NCI-H1436 treated with DMSO at 0.1 percent for 48 hours (cell line): ENCODE results near the gene DIP2C.
"Not testable (repeated sequence)": the region's sequence is repeated elsewhere in the genome, so short reads cannot be mapped to it uniquely, and the experiment has no call there.

Experiments
- DNase-seq: peaks from one replicate; lab custom pipeline; 2025; lab: John Stamatoyannopoulos, UW

Gene DIP2C

GRCh38 chr10:693506-693905 is 4.0 kb upstream of the DIP2C start:
- no peak for DNase-seq

GRCh38 chr10:692682-693351 is 3.3 kb upstream of the DIP2C start:
- DNase-seq = no peak

- no peak for DNase-seq
Measured at GRCh38 chr10:691216-691615, 1.7 kb upstream of the DIP2C start.

- no peak for DNase-seq
Measured at GRCh38 chr10:690372-691161, 1.1 kb upstream of the DIP2C start.

DNA sequence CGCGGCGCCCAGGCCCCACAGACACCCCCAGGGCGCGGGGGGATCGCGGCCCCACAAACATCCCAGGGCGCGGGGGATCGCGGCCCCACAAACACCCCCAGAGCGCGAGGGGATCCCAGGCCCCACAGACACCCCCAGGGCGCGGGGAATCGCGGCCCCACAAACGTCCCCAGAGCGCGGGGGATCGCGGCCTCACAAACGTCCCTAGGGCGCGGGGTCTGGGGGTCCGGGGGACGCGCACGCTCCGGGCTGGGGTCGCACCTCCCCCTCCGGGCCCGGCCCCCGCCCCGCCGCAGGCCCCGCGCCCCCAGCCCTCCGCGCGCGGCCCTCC is 382 bp downstream of the DIP2C start:
- no peak for DNase-seq

DNA sequence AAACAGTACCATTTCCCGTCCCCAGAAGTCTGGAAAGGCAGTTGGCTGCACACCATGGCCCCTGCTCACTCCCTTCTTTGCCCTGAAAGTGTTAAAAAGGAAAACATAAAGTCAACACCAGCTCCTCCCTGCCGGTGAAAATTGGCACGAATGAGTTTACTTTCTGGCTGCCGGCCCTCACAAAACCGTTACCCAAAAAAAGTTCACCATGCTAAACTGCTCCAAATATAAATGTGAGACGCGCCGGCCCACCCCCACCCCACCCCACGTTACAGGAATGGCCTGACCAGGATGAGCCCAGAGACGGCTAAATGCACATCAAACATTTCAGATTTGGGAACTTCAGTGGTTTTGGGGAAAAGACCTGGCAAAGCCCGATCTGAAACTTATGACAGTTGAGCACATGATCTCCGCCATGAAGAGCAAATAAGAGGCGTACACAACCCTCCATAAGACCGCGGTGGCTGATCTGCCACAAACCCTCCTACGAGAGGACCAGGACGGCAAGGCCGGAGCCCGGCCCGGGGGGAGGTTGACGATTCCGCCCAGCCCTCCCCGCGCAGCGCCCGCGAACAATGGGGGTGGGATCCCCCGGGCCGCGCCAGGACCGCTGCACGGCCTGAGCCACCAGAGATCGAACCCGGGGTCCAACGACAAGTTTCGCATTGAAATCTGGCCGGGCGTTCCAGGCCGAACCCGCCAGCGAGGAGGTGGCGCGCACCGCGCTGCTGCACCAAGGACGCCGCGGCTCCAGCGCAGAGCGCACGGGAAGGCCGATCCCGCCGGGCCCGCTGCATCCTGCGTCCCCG is 952 bp downstream of the DIP2C start:
- DNase-seq = no peak

- no peak for DNase-seq
Measured at GRCh38 chr10:687583-688311, 1.7 kb downstream of the DIP2C start.

DNA sequence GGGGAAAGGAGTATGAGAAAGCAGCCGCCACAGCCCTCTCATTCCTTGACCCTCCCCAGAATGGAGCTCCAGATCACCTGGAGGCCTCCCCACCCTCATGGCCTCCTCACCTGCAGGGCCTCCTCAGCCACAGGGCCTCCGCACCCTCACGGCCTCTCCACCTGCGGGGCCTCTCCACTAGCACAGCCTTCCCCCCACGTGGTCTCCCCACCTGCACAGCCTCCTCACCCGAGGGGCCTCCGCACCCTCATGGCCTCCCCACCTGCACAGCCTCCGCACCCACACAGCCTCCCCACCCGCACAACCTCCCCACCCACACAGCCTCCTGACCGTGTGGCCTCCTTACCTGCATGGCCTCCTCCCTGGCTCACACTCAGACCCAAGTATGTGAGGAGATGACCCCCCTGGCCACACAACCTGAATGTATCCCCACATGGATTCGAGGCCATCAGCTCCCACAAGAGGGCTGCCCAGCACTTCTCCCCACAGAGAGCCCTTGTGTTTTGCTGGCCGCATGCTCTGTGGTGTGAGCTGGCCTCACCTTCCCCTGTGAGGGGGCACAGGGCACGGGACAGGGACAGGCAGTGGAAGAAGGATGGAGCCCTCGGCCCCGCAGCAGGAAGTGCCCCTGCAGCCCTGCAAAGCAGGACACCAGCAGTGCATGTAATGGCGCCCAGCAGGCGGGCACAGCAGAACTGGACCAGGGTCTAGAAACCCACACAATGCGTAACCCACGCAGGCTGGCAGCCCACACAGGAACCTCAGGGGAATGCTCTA is 3.1 kb downstream of the DIP2C start:
- DNase-seq = no peak

DNA sequence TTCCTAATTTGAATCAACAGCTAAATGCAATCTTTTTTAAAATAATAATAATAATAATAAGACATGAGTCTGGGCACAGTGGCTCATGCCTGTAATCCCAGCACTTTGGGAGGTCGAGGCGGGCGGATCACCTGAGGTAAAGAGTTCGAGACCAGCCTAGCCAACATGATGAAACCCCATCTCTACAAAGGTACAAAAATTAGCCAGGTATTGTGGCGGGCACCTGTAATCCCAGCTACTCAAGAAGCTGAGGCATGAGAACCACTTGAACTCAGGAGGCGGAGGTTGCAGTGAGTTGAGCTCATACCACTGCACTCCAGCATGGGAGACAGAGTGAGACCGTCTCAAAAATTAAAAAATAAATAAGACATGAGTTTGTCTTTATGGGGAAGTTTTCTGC is 3.9 kb downstream of the DIP2C start:
- no peak for DNase-seq

DNA sequence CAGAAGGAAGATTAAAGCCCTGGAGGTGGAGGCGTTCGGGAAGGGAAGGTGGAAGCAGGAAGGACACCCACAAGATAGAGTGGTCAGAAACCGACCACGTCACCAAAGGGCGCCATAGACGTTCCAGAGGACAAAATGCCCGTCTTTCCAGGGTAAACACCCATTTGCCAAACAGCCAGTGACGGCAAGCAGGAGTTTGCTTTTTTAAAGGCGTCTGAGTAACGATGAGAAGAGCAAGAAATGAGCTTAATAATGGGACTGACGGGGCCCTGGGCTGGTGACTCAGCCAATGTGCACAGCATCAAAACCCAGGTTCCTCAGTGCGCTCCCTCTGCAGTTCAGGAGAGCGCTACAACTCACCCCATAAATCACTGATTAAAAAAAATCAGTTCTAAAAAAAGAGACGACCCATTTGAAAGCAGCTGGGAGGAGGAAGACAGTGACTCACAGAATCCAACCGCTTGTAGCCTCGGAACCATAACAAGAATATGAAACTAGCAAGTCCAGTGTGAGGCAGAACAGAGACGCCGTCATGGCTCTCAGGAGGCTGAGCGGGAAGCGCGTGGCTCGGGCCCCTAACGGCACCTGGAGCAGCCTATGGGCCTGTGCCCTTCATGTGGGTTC is 5.9 kb downstream of the DIP2C start:
- no peak for DNase-seq

- no peak for DNase-seq
Measured at GRCh38 chr10:682931-683447, 6.5 kb downstream of the DIP2C start.

- DNase-seq = no peak
Measured at GRCh38 chr10:681670-682318, 7.7 kb downstream of the DIP2C start.

- DNase-seq = no peak
Measured at GRCh38 chr10:680745-681144, 8.7 kb downstream of the DIP2C start.

DNA sequence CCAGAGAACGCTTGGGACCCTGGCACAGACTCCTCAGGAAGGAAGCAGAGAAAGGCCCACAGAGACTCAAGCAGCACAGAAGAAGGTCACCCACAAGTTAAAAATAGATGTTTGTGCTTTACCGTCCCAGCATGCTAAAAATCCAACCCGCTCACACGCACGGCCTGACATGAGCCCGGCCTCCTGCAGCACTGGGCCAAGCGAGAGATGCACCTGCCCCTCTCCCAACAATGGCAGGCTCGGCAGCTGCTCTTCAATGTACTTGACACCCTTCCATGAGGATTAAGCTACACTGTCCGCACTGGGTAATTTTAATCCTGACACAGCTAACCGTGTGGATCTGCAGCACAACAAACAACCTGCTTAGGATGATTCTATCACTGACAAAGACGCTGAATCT is 9.3 kb downstream of the DIP2C start:
- DNase-seq = no peak

DNA sequence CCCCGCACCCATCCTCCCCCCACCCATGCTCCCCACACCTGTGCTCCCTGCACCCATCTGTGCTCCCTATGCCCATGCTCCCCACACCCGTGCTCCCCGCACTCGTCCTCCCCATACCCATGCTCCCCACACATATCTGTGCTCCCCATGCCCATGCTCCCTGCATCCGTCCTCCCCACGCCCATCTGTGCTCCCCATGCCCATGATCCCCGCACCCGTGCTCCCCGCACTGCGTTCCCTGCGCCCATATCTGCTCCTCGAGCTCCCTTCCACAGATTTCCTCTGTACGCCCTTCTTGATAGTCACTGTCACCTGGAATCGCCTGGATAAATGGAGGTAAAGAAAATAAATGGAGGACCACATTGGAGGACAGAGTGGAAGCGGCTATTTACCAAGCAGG is 9.9 kb downstream of the DIP2C start:
- no peak for DNase-seq

GRCh38 chr10:678662-679005 is 10.8 kb downstream of the DIP2C start:
- DNase-seq = not testable (repeated sequence)

- DNase-seq = no peak
Measured at GRCh38 chr10:677750-678661, 11.5 kb downstream of the DIP2C start.

GRCh38 chr10:677038-677437 is 12.4 kb downstream of the DIP2C start:
- no peak for DNase-seq

DNA sequence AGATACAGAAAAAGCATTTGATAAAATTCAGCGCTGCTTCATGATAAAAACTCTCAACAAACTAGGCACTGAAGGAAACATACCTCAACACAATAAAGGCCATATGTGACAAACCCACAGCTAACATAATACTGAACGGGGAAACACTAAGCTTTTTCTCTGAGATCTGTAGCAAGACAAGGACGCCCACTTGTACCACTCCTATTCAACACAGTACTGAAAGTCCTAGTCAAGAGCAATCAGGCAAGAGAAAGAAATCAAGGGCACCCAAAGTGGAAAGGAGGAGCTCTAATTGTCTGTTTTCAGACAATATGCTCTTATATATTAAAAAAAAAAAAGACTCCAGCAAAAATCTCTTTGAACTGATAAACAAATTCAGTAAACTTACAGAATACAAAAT is 13.3 kb downstream of the DIP2C start:
- DNase-seq = no peak
